H1 (cell line): ENCODE results near the gene SDC4. TPM values are rescaled to one million over a fixed set of nuclear protein-coding genes. Genes with fewer than 3 reads are reported as not detected.

Source experiments
- CTCF ChIA-PET: fragments of 300-600 bp; sonication (Branson Sonifier 250); formaldehyde crosslinking; loops from one replicate; lab custom pipeline; 2021; ENCODE audit not compliant: partially characterized antibody; lab: Charles Lee
- POLR2A ChIA-PET: fragments of 300-600 bp; sonication (Branson Sonifier 250); formaldehyde crosslinking; loops from one replicate; lab custom pipeline; 2021; ENCODE audit warnings: inconsistent platforms; ENCODE audit not compliant: partially characterized antibody; lab: Charles Lee
- DNase-seq, 2 experiments: peaks; one replicate each; pipeline versions ENCODE4 v3.0.0 to v3.0.0-alpha.2; 2010 to 2022; ENCODE audit warnings: low spot score in 2 of 2, low read depth in 1 of 2, mixed read lengths in 1 of 2
- FAIRE-seq: peaks from 2 replicates; lab custom pipeline; 2011; peaks lifted over from hg19 to GRCh38; lab: Jason Lieb, UNC
- H2AFZ ChIP-seq: 2 replicates; pipeline ENCODE4 v1.8.1; 2012; ENCODE audit warnings: low read length, inconsistent platforms
- H2AK5ac ChIP-seq: 2 replicates; pipeline ENCODE4 v1.6.1; 2013; ENCODE audit warnings: low read depth, low read length
- H2BK120ac ChIP-seq: replicated peaks from 2 replicates; pipeline ENCODE3; 2013; ENCODE audit warnings: low read depth, low read length, inconsistent platforms
- H2BK12ac ChIP-seq: 2 replicates; pipeline ENCODE4 v1.6.1; 2013; ENCODE audit warnings: low read depth, low read length
- H2BK15ac ChIP-seq: 2 replicates; pipeline ENCODE4 v1.6.1; 2013; ENCODE audit warnings: low read length
- H2BK20ac ChIP-seq: 2 replicates; pipeline ENCODE4 v1.6.1; 2013; ENCODE audit warnings: low read length
- H2BK5ac ChIP-seq: 2 replicates; pipeline ENCODE4 v1.6.1; 2013; ENCODE audit warnings: low read depth, low read length
- H3K14ac ChIP-seq: 2 replicates; pipeline ENCODE4 v1.6.1; 2013; ENCODE audit warnings: inconsistent platforms; ENCODE audit not compliant: insufficient read length
- H3K18ac ChIP-seq: 2 replicates; pipeline ENCODE4 v1.6.1; 2013; ENCODE audit warnings: low read length; ENCODE audit errors: extremely low read depth
- H3K23ac ChIP-seq: 2 replicates; pipeline ENCODE4 v1.6.1; 2013; ENCODE audit warnings: inconsistent platforms; ENCODE audit not compliant: insufficient read length
- H3K23me2 ChIP-seq: 2 replicates; pipeline ENCODE4 v1.6.1; 2013; ENCODE audit warnings: low read depth, low read length
- H3K27ac ChIP-seq: 2 replicates; pipeline ENCODE4 v1.6.1; 2011; ENCODE audit warnings: low read depth, low read length, inconsistent platforms
- H3K27me3 ChIP-seq, 4 experiments: replicated peaks in 1 of 4; 1 replicate in 1 of 4; 2 replicates in 3 of 4; pipeline versions ENCODE4 v1.6.1 to v1.8.1; 2011 to 2013; ENCODE audit warnings: low read length in 3 of 4, mild to moderate bottlenecking in 3 of 4, inconsistent platforms in 2 of 4, mixed read lengths in 2 of 4, moderate library complexity in 1 of 4; ENCODE audit not compliant: control insufficient read depth in 3 of 4, insufficient read depth in 3 of 4; ENCODE audit errors: extremely low read depth in 1 of 4
- H3K36me3 ChIP-seq, 4 experiments: 2 replicates each; pipeline versions ENCODE4 v1.6.1 to v1.8.1; 2011 to 2013; ENCODE audit warnings: mild to moderate bottlenecking in 4 of 4, low read length in 3 of 4, moderate library complexity in 2 of 4, control low read depth in 1 of 4, inconsistent platforms in 1 of 4; ENCODE audit not compliant: insufficient read depth in 4 of 4, control insufficient read depth in 2 of 4
- H3K4ac ChIP-seq: replicated peaks from 2 replicates; pipeline ENCODE3; 2013; ENCODE audit warnings: low read length, low read depth, mixed read lengths, inconsistent platforms; ENCODE audit not compliant: insufficient read length
- H3K4me1 ChIP-seq, 4 experiments: replicated peaks in 1 of 4; 1 replicate in 1 of 4; 2 replicates in 3 of 4; pipeline versions ENCODE4 v1.6.1 to v1.8.1; 2011 to 2013; ENCODE audit warnings: low read length in 3 of 4, inconsistent platforms in 2 of 4, mixed read lengths in 1 of 4; ENCODE audit not compliant: insufficient read depth in 4 of 4, control insufficient read depth in 3 of 4
- H3K4me2 ChIP-seq, 2 experiments: 2 replicates each; pipeline versions ENCODE4 v1.6.1 to v1.8.1; 2011 to 2013; ENCODE audit warnings: low read depth in 2 of 2, low read length in 2 of 2, control low read depth in 1 of 2, inconsistent platforms in 1 of 2, mild to moderate bottlenecking in 1 of 2; ENCODE audit not compliant: insufficient read depth in 1 of 2
- H3K4me3 ChIP-seq, 4 experiments: fragments of 200-600, 300-600 bp in 1 of 4; sonication (generic), shearing (Covaris generic), sonication (Bioruptor Twin) in 1 of 4; 2 replicates each; pipeline versions ENCODE4 v1.5.1 to v1.8.1; 2011 to 2016; ENCODE audit warnings: low read length in 4 of 4, low read depth in 3 of 4, control low read depth in 2 of 4, inconsistent platforms in 2 of 4, mild to moderate bottlenecking in 2 of 4, mixed read lengths in 1 of 4, moderate library complexity in 1 of 4; ENCODE audit not compliant: insufficient read depth in 2 of 4; ENCODE audit errors: extremely low read depth in 1 of 4
- H3K56ac ChIP-seq: replicated peaks from 2 replicates; pipeline ENCODE3; 2013; ENCODE audit warnings: low read depth, mild to moderate bottlenecking, mixed read lengths, low read length, inconsistent platforms; ENCODE audit not compliant: insufficient read length
- H3K79me1 ChIP-seq: 2 replicates; pipeline ENCODE4 v1.6.1; 2013; ENCODE audit warnings: low read depth, low read length, control low read depth
- H3K79me2 ChIP-seq, 2 experiments: 2 replicates each; pipeline versions ENCODE4 v1.6.1 to v1.8.1; 2012 to 2013; ENCODE audit warnings: low read length in 2 of 2, mild to moderate bottlenecking in 2 of 2, inconsistent platforms in 1 of 2; ENCODE audit not compliant: insufficient read depth in 2 of 2, control insufficient read depth in 1 of 2
- H3K9ac ChIP-seq, 4 experiments: replicated peaks in 1 of 4; 1 replicate in 1 of 4; 2 replicates in 3 of 4; pipeline versions ENCODE4 v1.6.1 to v1.8.1; 2011 to 2013; ENCODE audit warnings: low read depth in 3 of 4, low read length in 3 of 4, control low read depth in 2 of 4, mild to moderate bottlenecking in 2 of 4, moderate library complexity in 2 of 4, inconsistent platforms in 1 of 4; ENCODE audit errors: extremely low read depth in 1 of 4
- H3K9me3 ChIP-seq, 2 experiments: 2 replicates each; pipeline versions ENCODE4 v1.6.1 to v1.8.1; 2012 to 2013; ENCODE audit warnings: mild to moderate bottlenecking in 2 of 2, moderate library complexity in 2 of 2, control low read depth in 1 of 2, inconsistent platforms in 1 of 2, low read depth in 1 of 2, low read length in 1 of 2, mixed read lengths in 1 of 2; ENCODE audit not compliant: insufficient read depth in 2 of 2
- H4K20me1 ChIP-seq, 2 experiments: replicated peaks in 1 of 2; 2 replicates each; pipeline versions ENCODE3 to v1.8.1; 2011 to 2013; ENCODE audit warnings: inconsistent platforms in 2 of 2, low read length in 2 of 2, mild to moderate bottlenecking in 1 of 2; ENCODE audit not compliant: insufficient read depth in 2 of 2, control insufficient read depth in 1 of 2
- H4K5ac ChIP-seq: 2 replicates; pipeline ENCODE4 v1.6.1; 2013; ENCODE audit warnings: low read length, low read depth, mixed read lengths, inconsistent platforms; ENCODE audit not compliant: insufficient read length
- H4K8ac ChIP-seq: 2 replicates; pipeline ENCODE4 v1.8.0; 2013; ENCODE audit warnings: mild to moderate bottlenecking, moderate library complexity, low read length, inconsistent platforms; ENCODE audit not compliant: insufficient read depth; ENCODE audit errors: extremely low read depth
- H4K91ac ChIP-seq: replicated peaks from 2 replicates; pipeline ENCODE3; 2013; ENCODE audit warnings: low read length, mixed read lengths, inconsistent platforms; ENCODE audit not compliant: insufficient read length
- CREB1 ChIP-seq: IDR thresholded peaks from 2 replicates; pipeline ENCODE4 v1.6.1; 2012; ENCODE audit warnings: inconsistent platforms
- JUN ChIP-seq: IDR thresholded peaks from 2 replicates; pipeline ENCODE4 v1.6.1; 2011; ENCODE audit warnings: low read depth, mild to moderate bottlenecking, improper control_type of control experiment, low read length
- KDM1A ChIP-seq: fragments of 200-600, 300-600 bp; sonication (generic); IDR thresholded peaks from 2 replicates; pipeline ENCODE4 v1.7.1; 2016; ENCODE audit warnings: mild to moderate bottlenecking, low read length, borderline replicate concordance
- NRF1 ChIP-seq: IDR thresholded peaks from 2 replicates; pipeline ENCODE4 v1.6.1; 2011; ENCODE audit warnings: mild to moderate bottlenecking, low read depth, low read length, improper control_type of control experiment
- PHF8 ChIP-seq: fragments of 200-600 bp; sonication (generic); conservative IDR thresholded peaks from 2 replicates; pipeline ENCODE4 v1.7.1; 2012; ENCODE audit warnings: low read depth, mild to moderate bottlenecking, inconsistent platforms, low read length, moderate library complexity
- TEAD4 ChIP-seq: IDR thresholded peaks from 2 replicates; pipeline ENCODE4 v1.6.1; 2012; ENCODE audit warnings: low read depth, low read length, inconsistent platforms, mixed read lengths
- ZNF274 ChIP-seq: IDR thresholded peaks from 2 replicates; pipeline ENCODE4 v1.7.0; 2012; ENCODE audit warnings: low read length, borderline replicate concordance; ENCODE audit errors: extremely low read depth
- WGBS, 2 experiments: shearing (Covaris generic) in 1 of 2; methylation state at CpG; one replicate each; pipeline versions ENCODE4 v1.1.6 to v1.1.7; 2013 to 2015; ENCODE audit warnings: low lambda C conversion rate in 2 of 2, mixed read lengths in 2 of 2, inconsistent platforms in 1 of 2, low coverage in 1 of 2, missing lambda C conversion rate in 1 of 2; ENCODE audit not compliant: insufficient replicate concordance in 2 of 2, insufficient coverage in 1 of 2, insufficient read length in 1 of 2; ENCODE audit errors: extremely low coverage in 1 of 2, missing lambda C conversion rate in 1 of 2; 5-methylcytosine and 5-hydroxymethylcytosine counted together
- polyA plus RNA-seq, 7 experiments: library from polyadenylated mRNA; depleted of rRNA in 3 of 7; stranded (reverse) in 5 of 7; unstranded in 2 of 7; fragments of >200 nt in 5 of 7; fragments of 200-250 nt in 2 of 7; gene quantifications; 1 replicate in 5 of 7; 2 replicates in 1 of 7; 4 replicates in 1 of 7; pipeline versions ENCODE4 v1.2.1 to v1.2.3, GENCODE V29; 2011 to 2013; ENCODE audit warnings: missing spikeins in 2 of 7, mixed read lengths in 2 of 7
- total RNA-seq: library from RNA; stranded (reverse); fragmentation: NEBNext Ultra II Directional; extraction: Animal tissue kit (Norgen Biotek cat#: 25700); gene quantifications from 2 replicates; pipeline ENCODE4 v1.2.1, GENCODE V29; 2021
- TF ChIP-seq, protein P1 (sequence below): IDR thresholded peaks from 2 replicates; pipeline ENCODE4 v1.6.1; 2012; ENCODE audit warnings: inconsistent platforms

The SDC4 gene
- total and polyA plus RNA-seq, 2 of the 8 experiments (the other 6 are each of a cell fraction or from before 2014, with no cell fraction given), result 34.6 to 60.2 TPM

DNA sequence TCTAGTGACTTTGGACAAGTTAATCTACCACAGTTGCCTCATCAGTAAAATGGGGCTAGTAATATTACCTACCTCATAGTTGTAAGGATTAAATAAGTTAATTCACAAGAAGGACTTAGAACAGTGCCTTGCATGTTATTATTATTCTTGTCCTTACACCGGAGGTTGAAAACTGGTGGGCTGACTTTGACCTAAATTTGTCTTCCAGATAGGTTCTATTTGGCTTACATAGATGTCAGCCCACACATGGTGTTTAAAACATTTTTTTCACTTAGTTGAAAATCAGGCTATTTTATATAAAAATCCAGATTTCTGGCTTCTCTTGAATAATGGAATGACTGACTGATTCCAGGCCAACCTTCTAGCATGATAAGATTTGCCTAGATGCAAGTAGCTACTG, 18.0 kb upstream of the SDC4 start:
- Histone ChIP-seq H2AFZ (no peak overlapping the region), H2BK5ac (no peak overlapping the region), H3K4ac (no peak overlapping the region), H2BK120ac (no peak overlapping the region), H3K56ac (no peak overlapping the region), H3K4me2 (no peak overlapping the region), H3K4me3 (no peak overlapping the region), H3K4me1 (peaks cover 0 to 7% (median 4%) of the 10 kb centered on the region in 4 experiments; a peak in 6 of 7 replicates), H3K14ac (no peak overlapping the region), H2AK5ac (no peak overlapping the region), H4K91ac (no peak overlapping the region), H3K27me3 (no peaks in the 10 kb centered on the region), H3K23ac (no peak overlapping the region), H4K8ac (no peak overlapping the region), H3K9me3 (no peaks in the 10 kb centered on the region), H4K5ac (no peak overlapping the region), H3K27ac (no peak overlapping the region), H2BK12ac (no peak overlapping the region), H2BK15ac (no peak overlapping the region), H3K18ac (no peak overlapping the region), H4K20me1 (peaks cover 0 to 8% of the 10 kb centered on the region in 2 experiments), H3K23me2 (peaks cover 7% of the 10 kb centered on the region), H3K36me3 (peaks cover 3 to 12% (median 6%) of the 10 kb centered on the region in 4 experiments; a peak in 6 of 8 replicates), H3K79me2 (peaks cover 0 to 13% of the 10 kb centered on the region in 2 experiments; a peak in 2 of 4 replicates), H3K9ac (no peak overlapping the region), H2BK20ac (no peak overlapping the region), H3K79me1 (peaks cover 6% of the 10 kb centered on the region; the same call in 1 of the 2 replicates)
- no peak for FAIRE-seq
- ChIA-PET CTCF (interaction anchor here (0.8 to 11.9 kb wide), 12 partner anchors 11 to 405 kb away, joined by 3 to 186 read pairs (median 4); partner anchors contain the start of gene SDC4), POLR2A (interaction anchor here (1.3 to 13.2 kb wide), 3 partner anchors 8 to 50 kb away, joined by 3 to 113 read pairs (median 3); partner anchors contain the start of genes PIGT and SDC4)
- WGBS, 2 experiments, result 55% methylated on average over 1 of the region's 1 CpG; no CpG with 5 or more reads in 1 of the 2 experiments
- DNase-seq, result no peak
- TF ChIP-seq NRF1, result no peak
- no peak for TF ChIP-seq PHF8
- no peak for TF ChIP-seq JUN
- no peak for TF ChIP-seq TEAD4
- no peak for TF ChIP-seq CREB1
- no peak for TF ChIP-seq KDM1A
- no peak for TF ChIP-seq ZNF274
- TF ChIP-seq, protein P1, sequence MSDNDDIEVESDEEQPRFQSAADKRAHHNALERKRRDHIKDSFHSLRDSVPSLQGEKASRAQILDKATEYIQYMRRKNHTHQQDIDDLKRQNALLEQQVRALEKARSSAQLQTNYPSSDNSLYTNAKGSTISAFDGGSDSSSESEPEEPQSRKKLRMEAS, result no peak
